GM21786 (cell line): ENCODE data around the gene POLR3GL.

Source experiments
- ATAC-seq: cut with Tn5 transposase; IDR thresholded peaks from one replicate; pipeline ENCODE4 v1.9.1; 2021; ENCODE audit not compliant: unreplicated experiment

The POLR3GL gene

GRCh38 chr1:145947551-145947950 lies 16.9 kb upstream of the POLR3GL start:
- ATAC-seq = no peak

- ATAC-seq = no peak
Measured at GRCh38 chr1:145949219-145949618, 15.3 kb upstream of the POLR3GL start.

DNA sequence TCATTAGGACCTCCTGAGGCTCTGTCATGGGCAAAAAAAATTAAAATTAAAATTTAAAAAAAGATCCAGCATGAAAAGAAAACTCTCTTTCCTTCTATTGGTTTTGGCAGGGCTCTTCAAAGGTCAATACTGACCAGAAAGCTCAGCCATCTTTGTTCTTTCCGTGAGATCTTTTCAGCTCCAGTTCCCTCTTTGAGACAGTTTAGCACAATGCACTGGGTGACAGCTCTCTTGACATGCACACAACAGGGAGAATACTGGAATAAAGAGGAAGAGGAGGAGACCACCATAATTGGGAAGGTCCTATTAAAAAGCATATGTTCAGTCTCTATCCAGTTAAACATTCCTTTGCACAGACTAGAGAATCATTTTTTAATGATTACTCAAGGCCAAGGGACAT lies 13.0 kb upstream of the POLR3GL start:
- no peak for ATAC-seq

- ATAC-seq = no peak
Measured at GRCh38 chr1:145952903-145953302, 11.6 kb upstream of the POLR3GL start.

- no peak for ATAC-seq
Measured at GRCh38 chr1:145953861-145954260, 10.6 kb upstream of the POLR3GL start.

DNA sequence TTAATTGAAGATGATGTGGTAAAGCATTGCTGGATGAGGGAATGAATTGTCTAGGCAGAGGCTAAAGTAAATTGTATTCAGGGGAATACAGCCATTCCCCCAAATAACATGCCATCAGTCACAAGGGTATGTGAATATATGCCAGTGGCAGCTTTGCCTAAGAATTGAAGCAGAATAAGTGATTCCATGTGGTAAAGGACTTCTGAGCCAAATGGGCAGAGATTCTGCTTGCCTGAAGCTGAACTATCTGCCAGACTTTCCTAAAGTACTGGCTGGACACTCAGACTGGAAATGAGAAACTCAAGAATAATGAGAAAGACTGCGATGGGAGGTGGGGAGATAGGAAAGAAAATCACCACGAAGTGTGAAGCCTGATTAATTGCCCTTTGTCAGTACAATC lies 9.1 kb upstream of the POLR3GL start:
- ATAC-seq = no peak

DNA sequence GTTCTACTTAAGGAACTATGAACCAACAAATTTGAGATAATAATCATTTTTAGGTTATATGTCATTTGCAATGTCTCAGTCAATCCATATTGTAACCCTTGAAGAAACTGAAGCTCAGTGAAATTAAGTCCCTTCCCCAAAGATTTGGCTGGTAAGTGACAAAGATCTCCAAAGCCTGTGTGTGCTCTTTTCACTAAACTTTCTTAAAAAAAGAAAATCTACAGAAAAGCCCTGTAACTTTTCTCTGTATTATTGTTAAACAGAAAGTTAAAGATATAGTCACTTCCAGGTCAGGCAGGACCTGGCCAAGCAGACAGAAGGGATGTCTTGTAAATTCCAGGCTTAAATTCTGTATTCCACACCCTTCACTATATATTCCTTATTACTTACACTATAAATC lies 8.1 kb upstream of the POLR3GL start:
- ATAC-seq = no peak

DNA sequence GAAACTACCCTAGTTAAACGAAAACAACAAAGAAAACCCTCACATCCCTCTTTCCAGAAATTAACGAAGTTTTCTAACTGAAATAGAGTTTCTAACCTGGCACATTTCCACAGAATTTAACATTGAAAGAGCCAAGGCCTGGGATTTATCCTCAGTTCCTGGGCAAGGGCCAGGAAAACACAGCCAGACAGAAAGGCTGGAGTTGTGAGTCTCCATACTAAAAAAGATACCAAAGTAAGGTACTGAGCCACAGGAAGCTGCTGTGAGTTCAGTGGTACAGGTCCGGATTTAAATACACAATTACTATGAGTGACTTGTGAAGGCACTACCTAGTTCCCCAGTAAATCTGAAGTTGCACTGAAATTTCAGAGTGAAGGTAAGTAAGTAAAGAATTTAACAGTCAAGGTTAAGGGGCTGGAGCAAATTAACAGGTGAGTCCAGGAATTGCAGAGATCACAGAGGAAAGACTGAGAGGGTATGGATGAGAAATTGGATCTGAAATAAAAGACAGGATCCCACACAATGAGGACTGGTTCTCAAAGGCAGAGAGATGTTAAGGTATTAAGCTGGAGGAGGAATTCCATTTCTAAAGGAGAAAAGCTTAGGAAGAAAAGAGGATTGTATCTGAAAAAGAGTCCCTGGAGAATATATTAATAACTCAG lies 7.6 kb upstream of the POLR3GL start:
- ATAC-seq = no peak

GRCh38 chr1:145957443-145958319 lies 6.8 kb upstream of the POLR3GL start, which contains the start of gene LIX1L:
Gene LIX1L, minus strand, starts transcription at chr1:145958017. Its CDS starts 90 bp downstream, at chr1:145957927.
- ATAC-seq = peak; percentile 92

- ATAC-seq = no peak
Measured at GRCh38 chr1:145958734-145959133, 5.8 kb upstream of the POLR3GL start.

DNA sequence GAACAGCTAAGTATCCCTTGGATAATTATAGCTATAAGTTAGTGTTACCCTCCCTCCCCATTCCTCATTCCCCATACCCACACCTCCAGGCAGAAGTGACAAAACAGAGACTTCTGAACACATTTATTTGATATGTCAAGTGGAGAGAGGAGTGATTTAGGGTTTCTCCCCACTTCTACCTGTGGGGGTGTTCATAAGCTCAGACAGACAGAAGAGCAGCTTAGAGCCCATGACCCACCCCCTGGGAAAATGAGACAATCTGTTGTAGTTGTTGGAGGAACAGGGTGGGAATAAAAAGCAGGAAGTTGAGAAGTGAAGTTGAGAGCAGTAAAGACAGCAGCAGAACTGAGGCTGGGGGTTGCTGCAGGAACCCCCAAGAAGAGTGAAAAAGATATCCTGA lies 5.2 kb upstream of the POLR3GL start:
- no peak for ATAC-seq

GRCh38 chr1:145959957-145960467 lies 4.5 kb upstream of the POLR3GL start:
- ATAC-seq = no peak

DNA sequence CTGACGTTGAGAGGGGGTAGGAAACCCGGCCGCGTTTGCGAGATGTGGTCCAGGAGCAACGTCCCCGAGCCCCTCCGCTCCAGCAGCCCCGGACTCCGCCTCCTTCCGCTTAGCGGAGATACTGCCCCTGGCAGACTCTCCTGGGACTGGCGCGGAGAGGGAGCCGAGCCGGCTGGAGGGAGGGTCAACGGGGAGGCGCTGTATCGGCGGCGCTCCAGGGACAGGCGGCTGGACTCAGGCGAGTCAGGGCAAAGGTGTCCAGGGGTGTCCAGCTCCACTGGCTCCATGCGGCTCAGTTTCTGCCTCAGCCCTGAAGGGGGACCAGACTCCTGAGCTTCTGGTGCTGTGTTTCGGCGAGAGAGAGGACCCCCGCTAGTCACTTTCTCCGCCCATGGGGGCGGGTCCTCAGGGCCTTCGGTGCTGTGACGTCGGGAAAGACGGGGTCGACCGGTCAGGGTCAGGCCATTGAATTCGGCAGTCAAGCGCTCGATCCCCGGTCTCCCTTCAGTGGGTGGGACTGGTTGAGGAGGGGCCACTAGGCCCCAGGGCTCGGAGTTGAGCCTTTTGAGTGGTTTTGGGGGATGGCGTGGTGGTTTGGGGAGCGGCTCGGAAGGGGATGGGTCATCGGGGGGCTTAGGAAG lies 3.9 kb upstream of the POLR3GL start:
- no peak for ATAC-seq

DNA sequence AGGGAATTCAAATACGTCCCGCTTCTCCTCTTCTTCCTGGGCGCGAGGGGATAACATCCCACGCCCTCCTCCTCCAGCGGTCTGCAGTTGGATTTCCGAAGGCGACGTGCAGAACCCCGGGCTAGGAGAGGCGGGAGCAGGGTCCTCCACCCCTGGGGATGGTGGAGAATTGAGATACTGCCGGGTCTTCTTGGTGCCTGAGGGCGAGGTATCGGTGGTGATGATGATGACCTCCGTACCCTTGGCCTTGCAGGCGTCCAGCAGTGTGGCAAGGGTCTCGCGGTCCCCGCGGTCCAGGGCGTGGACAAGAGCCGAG lies 3.4 kb upstream of the POLR3GL start:
- no peak for ATAC-seq

DNA sequence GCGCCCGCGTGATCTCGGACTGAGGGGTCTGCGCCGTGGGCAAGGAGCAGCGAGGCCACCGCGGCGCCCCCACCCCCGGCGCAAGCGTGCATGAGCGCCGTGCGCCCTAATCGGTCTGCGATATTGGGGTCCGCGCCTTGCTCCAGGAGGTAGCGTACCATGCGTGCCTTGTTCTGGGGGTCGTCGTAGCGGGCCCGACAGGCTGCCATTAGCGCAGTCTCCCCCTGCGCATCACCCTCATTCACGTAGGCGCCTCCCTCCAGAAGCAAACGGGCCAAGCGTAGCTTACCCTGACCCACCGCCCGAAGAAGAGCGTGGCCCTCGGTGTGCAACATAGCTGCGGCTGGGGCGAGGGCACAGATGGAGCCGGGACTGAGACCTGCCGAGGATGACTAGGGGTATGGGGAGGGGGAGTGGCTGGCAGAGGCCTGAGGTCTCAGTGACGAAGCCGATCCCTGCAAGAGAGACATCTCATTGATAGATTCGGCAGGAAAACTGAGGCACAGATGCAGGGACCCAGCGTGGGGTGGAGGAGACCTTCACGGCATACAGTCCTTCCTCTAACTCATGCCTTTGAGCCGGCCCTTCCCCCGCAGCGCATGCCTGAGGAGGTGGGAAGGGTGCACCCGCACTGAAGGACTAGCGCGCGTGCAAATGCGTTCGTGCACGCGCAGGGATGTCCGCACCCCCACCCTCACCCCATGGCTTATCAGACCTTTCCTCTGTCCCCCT lies 2.9 kb upstream of the POLR3GL start:
- no peak for ATAC-seq

DNA sequence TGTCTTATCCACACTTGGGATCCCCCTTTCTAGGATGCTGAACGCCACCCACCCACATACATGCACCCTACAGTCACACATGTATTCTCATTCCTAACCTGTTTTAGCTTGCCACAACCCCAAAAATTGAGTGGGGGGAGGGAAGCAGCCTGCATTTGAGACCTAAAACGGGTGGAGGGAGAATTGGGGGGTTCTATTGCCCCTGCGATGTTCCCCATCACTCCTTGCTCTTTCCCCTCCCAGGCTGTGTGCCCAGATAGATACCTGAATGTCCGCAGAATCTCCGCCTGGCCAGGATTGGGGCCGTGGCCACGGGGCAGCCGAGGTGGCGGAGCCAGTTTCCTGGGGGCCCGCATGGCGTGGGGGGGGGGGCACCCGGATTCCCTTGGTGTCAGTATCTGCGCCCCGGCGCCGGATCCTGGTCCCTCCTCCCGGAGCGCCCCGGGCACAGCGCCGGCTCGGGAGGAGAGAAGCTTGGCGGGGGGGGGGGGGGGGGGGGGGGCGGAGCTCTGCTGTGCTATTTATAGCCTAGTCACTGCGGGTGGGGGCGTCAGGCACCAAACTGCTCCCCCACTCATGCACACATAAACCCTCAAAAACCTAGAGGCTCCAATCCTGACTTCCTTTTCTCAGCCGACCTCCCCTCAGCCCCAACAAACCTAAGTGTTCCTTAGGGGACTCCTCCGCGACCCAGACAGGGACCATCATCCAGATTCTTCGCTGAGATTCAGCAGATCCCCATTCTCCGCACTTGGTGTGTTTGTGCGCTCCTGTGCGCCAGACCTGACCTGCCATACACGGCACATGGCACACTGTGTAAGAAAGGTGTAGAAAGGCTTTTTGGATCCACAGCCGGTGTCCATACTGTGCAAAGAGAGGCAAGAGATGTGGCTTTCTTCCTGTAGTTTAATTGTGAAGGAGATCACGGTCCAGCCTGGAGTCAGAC lies 2.1 kb upstream of the POLR3GL start:
- ATAC-seq = no peak

DNA sequence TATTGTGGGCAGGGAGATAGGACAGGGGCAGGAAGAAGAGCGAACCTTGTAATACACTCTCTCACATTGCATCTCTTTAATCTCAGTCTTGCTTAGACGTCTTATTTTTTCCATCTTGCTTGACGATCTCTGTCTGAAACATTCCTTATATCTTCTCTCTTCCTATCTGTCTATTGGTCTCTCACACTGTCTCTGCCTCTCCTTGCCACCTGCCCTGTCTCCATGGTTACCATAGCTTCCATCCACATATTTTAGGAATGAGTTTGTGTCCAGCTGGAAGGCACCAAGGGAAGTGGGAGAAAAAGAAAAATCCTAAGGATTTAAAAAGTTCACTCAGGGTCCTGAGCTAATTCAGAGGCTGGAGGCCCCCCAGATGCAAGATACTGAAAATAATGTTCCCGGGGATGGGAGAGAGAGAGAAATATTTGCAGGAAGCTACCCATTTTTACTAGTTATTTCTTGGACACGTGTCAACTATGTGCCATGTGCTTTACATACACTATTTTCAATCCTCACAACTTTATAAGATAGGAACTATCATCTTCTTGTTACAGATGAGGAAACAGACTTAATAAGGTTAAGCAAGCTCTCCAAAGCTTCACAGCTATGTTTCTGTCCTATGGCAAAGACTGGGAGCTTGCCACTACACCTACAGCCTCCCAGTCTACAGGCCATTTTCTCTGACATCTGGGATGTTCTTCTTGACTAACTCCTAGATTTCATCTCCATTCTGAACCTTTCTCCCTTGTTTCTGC lies 1.0 kb upstream of the POLR3GL start:
- ATAC-seq = no peak

GRCh38 chr1:145965119-145965744 lies 742 bp downstream of the POLR3GL start:
- no peak for ATAC-seq

DNA sequence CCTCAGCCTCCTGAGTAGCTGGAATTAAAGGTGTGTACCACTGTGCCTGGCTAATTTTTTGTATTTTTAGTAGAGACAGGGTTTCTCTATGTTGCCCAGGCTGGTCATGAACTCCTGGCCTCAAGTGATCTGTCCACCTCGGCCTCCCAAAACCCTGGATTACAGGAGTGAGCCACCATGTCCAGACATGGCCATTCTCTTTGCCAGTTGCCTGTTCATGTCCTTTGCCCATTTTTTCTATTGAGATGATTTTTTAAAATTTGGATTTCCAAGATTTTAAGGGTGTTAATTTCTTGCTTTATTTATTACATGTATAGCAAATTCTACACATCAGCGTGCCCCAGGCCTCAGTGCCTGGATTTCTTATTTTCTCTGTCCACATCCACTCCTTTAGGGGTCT lies 2.8 kb downstream of the POLR3GL start:
- no peak for ATAC-seq
